Osteocyte (in vitro differentiated cells): ENCODE measurements around the gene KCNH8. TPM values are rescaled to one million over a fixed set of nuclear protein-coding genes. Genes with fewer than 3 reads are reported as not detected.

Source experiments
- DNase-seq: peaks from one replicate; pipeline ENCODE4 v3.0.0; 2021; ENCODE audit warnings: mixed read lengths; ENCODE audit not compliant: unreplicated experiment; ENCODE audit errors: extremely low spot score
- H3K27ac Mint-ChIP-seq: one replicate; pipeline ENCODE4 v1.8.0; 2021; ENCODE audit warnings: mild to moderate bottlenecking, mixed read lengths; ENCODE audit not compliant: unreplicated experiment
- H3K27me3 Mint-ChIP-seq: one replicate; pipeline ENCODE4 v1.8.0; 2021; ENCODE audit warnings: mixed read lengths; ENCODE audit not compliant: unreplicated experiment
- H3K36me3 Mint-ChIP-seq: one replicate; pipeline ENCODE4 v1.8.0; 2021; ENCODE audit warnings: mixed read lengths; ENCODE audit not compliant: unreplicated experiment
- H3K4me1 Mint-ChIP-seq: one replicate; pipeline ENCODE4 v1.8.0; 2021; ENCODE audit warnings: mixed read lengths; ENCODE audit not compliant: unreplicated experiment
- H3K4me3 Mint-ChIP-seq: one replicate; pipeline ENCODE4 v1.8.0; 2021; ENCODE audit warnings: mild to moderate bottlenecking, moderate library complexity, mixed read lengths; ENCODE audit not compliant: unreplicated experiment
- H3K9me3 Mint-ChIP-seq: one replicate; pipeline ENCODE4 v1.8.0; 2021; ENCODE audit warnings: mixed read lengths; ENCODE audit not compliant: unreplicated experiment
- CTCF ChIP-seq: fragments of 200-600 bp; sonication (generic); IDR thresholded peaks from 2 replicates; pipeline ENCODE4 v1.5.0; 2021; ENCODE audit warnings: antibody characterized with exemption, mild to moderate bottlenecking, moderate library complexity
- total RNA-seq: library from RNA; stranded (reverse); gene quantifications from 2 replicates; pipeline ENCODE4 v1.2.1, GENCODE V29; 2021

KCNH8 gene
- total RNA-seq, 1 donor from 2014 or later: not detected

- H3K4me3 Mint-ChIP-seq: no peak overlapping the region
- TF ChIP-seq CTCF: no peak
Measured at GRCh38 chr3:19106307-19106706, 42.0 kb upstream of the KCNH8 start.

GRCh38 chr3:19107719-19108118 lies 40.6 kb upstream of the KCNH8 start:
- no peaks in the 10 kb centered on the region for H3K27me3 Mint-ChIP-seq
- no peaks in the 10 kb centered on the region for H3K9me3 Mint-ChIP-seq
- no peak for TF ChIP-seq CTCF
- H3K4me3 Mint-ChIP-seq: no peak overlapping the region
- H3K36me3 Mint-ChIP-seq: no peaks in the 10 kb centered on the region
- H3K27ac Mint-ChIP-seq: no peak overlapping the region
- no peaks in the 10 kb centered on the region for H3K4me1 Mint-ChIP-seq
- DNase-seq: no peak

More at GRCh38 chr3:19106307-19106706, 42.0 kb upstream of the KCNH8 start:
- H3K27me3 Mint-ChIP-seq: no peaks in the 10 kb centered on the region
- H3K27ac Mint-ChIP-seq: no peak overlapping the region
- H3K36me3 Mint-ChIP-seq: no peaks in the 10 kb centered on the region
- no peak for DNase-seq
- H3K9me3 Mint-ChIP-seq: no peaks in the 10 kb centered on the region
- no peaks in the 10 kb centered on the region for H3K4me1 Mint-ChIP-seq

- H3K27me3 Mint-ChIP-seq: no peaks in the 10 kb centered on the region
- H3K4me3 Mint-ChIP-seq: no peak overlapping the region
- TF ChIP-seq CTCF: no peak
- H3K9me3 Mint-ChIP-seq: no peaks in the 10 kb centered on the region
- no peaks in the 10 kb centered on the region for H3K36me3 Mint-ChIP-seq
- no peak for DNase-seq
- H3K27ac Mint-ChIP-seq: no peak overlapping the region
- no peaks in the 10 kb centered on the region for H3K4me1 Mint-ChIP-seq
Measured at GRCh38 chr3:19110335-19110895, 37.9 kb upstream of the KCNH8 start.

- no peaks in the 10 kb centered on the region for H3K36me3 Mint-ChIP-seq
- H3K9me3 Mint-ChIP-seq: peaks cover 14% of the 10 kb centered on the region
- no peak overlapping the region for H3K27ac Mint-ChIP-seq
- DNase-seq: no peak
- H3K27me3 Mint-ChIP-seq: no peaks in the 10 kb centered on the region
- no peak for TF ChIP-seq CTCF
- no peak overlapping the region for H3K4me3 Mint-ChIP-seq
- no peaks in the 10 kb centered on the region for H3K4me1 Mint-ChIP-seq
Measured at GRCh38 chr3:19114461-19114860, 33.8 kb upstream of the KCNH8 start.

- H3K36me3 Mint-ChIP-seq: no peaks in the 10 kb centered on the region
- peaks cover 20% of the 10 kb centered on the region for H3K9me3 Mint-ChIP-seq
- H3K27me3 Mint-ChIP-seq: no peaks in the 10 kb centered on the region
- TF ChIP-seq CTCF: no peak
- no peak for DNase-seq
- H3K4me3 Mint-ChIP-seq: no peak overlapping the region
- no peaks in the 10 kb centered on the region for H3K4me1 Mint-ChIP-seq
- H3K27ac Mint-ChIP-seq: no peak overlapping the region
Measured at GRCh38 chr3:19116239-19116638, 32.1 kb upstream of the KCNH8 start.
